ENCODE measurements around the gene PROX1. TPM values are rescaled to one million over a fixed set of nuclear protein-coding genes. Genes with fewer than 3 reads are reported as not detected.

PROX1 gene
- total RNA-seq, 1 experiment from 2014 or later, result 3.8 TPM

GRCh38 chr1:214039394-214040018, 51.7 kb downstream of the PROX1 start:
- ChIA-PET POLR2A (interaction anchor here (0.7 kb wide), 1 partner anchor 264 kb away, joined by 3 read pairs; no protein-coding TSS in a partner anchor), CTCF (no interaction called here)
- H3K4me3 Mint-ChIP-seq, result no peak overlapping the region
- ATAC-seq (no peak), DNase-seq (ENCODE audit: low spot score) (no peak)
- H3K27me3 Mint-ChIP-seq (ENCODE audit: low read depth), result no peaks in the 10 kb centered on the region
- no peak overlapping the region for H3K27ac Mint-ChIP-seq
- no peaks in the 10 kb centered on the region for H3K36me3 Mint-ChIP-seq
- H3K9me3 Mint-ChIP-seq, result no peaks in the 10 kb centered on the region
- peaks cover 3% of the 10 kb centered on the region for H3K4me1 Mint-ChIP-seq
- TF ChIP-seq PREB (CRISPR knock-in tag; IDR thresholded peaks at IDR 0.05; ENCODE audit: borderline replicate concordance) (no peak), AR (CRISPR knock-in tag; IDR thresholded peaks at IDR 0.05) (no peak), E2F4 (CRISPR knock-in tag; IDR thresholded peaks at IDR 0.05; ENCODE audit: borderline replicate concordance, low read depth) (no peak), NFATC4 (CRISPR knock-in tag; IDR thresholded peaks at IDR 0.05) (no peak), ZBTB21 (CRISPR knock-in tag; IDR thresholded peaks at IDR 0.05; ENCODE audit: borderline replicate concordance) (no peak), ETV6 (CRISPR knock-in tag; IDR thresholded peaks at IDR 0.05) (no peak), FOXP4 (CRISPR knock-in tag; IDR thresholded peaks at IDR 0.05) (no peak), ZNF532 (CRISPR knock-in tag; IDR thresholded peaks at IDR 0.05; ENCODE audit: borderline replicate concordance) (no peak), JAZF1 (CRISPR knock-in tag; IDR thresholded peaks at IDR 0.05) (no peak), MXD4 (CRISPR knock-in tag; IDR thresholded peaks at IDR 0.05; ENCODE audit: borderline replicate concordance) (no peak), ZNF281 (CRISPR knock-in tag; IDR thresholded peaks at IDR 0.05) (no peak), ZNF263 (CRISPR knock-in tag; IDR thresholded peaks at IDR 0.05; ENCODE audit: low read depth) (no peak), GRHL2 (CRISPR knock-in tag; IDR thresholded peaks at IDR 0.05; ENCODE audit: insufficient replicate concordance, severe bottlenecking) (no peak), ERG (CRISPR knock-in tag; IDR thresholded peaks at IDR 0.05) (no peak)

All from WTC11 (cell line).